Endothelial cell of umbilical vein (primary cell): ENCODE measurements around the gene ABTB2. TPM values are rescaled to one million over a fixed set of nuclear protein-coding genes. Genes with fewer than 3 reads are reported as not detected.

ENCODE experiments used
- BruUV-seq: library from RNA; stranded (reverse); fragments of 400-500 nt; replicated peaks from 2 replicates; lab custom pipeline; 2021; lab: Mats Ljungman, UMichigan
- CTCF ChIA-PET: fragments of 300-600, 350-600 bp; sonication (Branson Sonifier 250); formaldehyde crosslinking; loops from one replicate; lab custom pipeline; 2021; ENCODE audit warnings: antibody characterized with exemption, inconsistent platforms; lab: Charles Lee
- POLR2A ChIA-PET: fragments of 300-600, 350-600 bp; sonication (Branson Sonifier 250); formaldehyde crosslinking; loops from one replicate; lab custom pipeline; 2021; ENCODE audit warnings: antibody characterized with exemption, inconsistent platforms; lab: Charles Lee
- DNase-seq: peaks from one replicate; pipeline ENCODE4 v3.0.0-alpha.2; 2011; ENCODE audit warnings: low read depth, low spot score
- FAIRE-seq: peaks from 2 replicates; lab custom pipeline; 2011; peaks lifted over from hg19 to GRCh38; lab: Jason Lieb, UNC
- H2AFZ ChIP-seq: 2 replicates; pipeline ENCODE4 v1.6.0; 2012; ENCODE audit warnings: low read depth, low read length, control low read depth, inconsistent platforms
- H3K27ac ChIP-seq: 2 replicates; pipeline ENCODE4 v1.5.1; 2011; ENCODE audit warnings: low read depth, mild to moderate bottlenecking, control low read depth, low read length, moderate library complexity; ENCODE audit not compliant: insufficient read depth
- H3K27me3 ChIP-seq, 2 experiments: 2 replicates each; pipeline versions ENCODE4 v1.6.0 to v1.6.1; 2011; ENCODE audit warnings: low read length in 2 of 2, mixed read lengths in 1 of 2; ENCODE audit not compliant: control insufficient read depth in 2 of 2, insufficient read depth in 2 of 2
- H3K36me3 ChIP-seq, 2 experiments: 2 replicates in 1 of 2; 3 replicates in 1 of 2; pipeline ENCODE4 v1.5.1; 2011; ENCODE audit warnings: low read length in 2 of 2, mild to moderate bottlenecking in 1 of 2, moderate library complexity in 1 of 2; ENCODE audit not compliant: control insufficient read depth in 2 of 2, insufficient read depth in 2 of 2; ENCODE audit errors: extremely low read depth in 1 of 2
- H3K4me1 ChIP-seq: 3 replicates; pipeline ENCODE4 v1.5.1; 2011; ENCODE audit warnings: mild to moderate bottlenecking, low read length; ENCODE audit not compliant: control insufficient read depth, insufficient read depth; ENCODE audit errors: extremely low read depth
- H3K4me2 ChIP-seq: 2 replicates; pipeline ENCODE4 v1.6.1; 2011; ENCODE audit warnings: low read length, control low read depth, mixed read lengths; ENCODE audit not compliant: insufficient read depth
- H3K4me3 ChIP-seq, 3 experiments: fragments of 200-600 bp in 1 of 3; sonication (generic), shearing (Covaris generic) in 1 of 3; replicated peaks in 1 of 3; 2 replicates each; pipeline ENCODE4 v1.5.1; 2011 to 2016; ENCODE audit warnings: control low read depth in 3 of 3, low read length in 3 of 3, mild to moderate bottlenecking in 2 of 3, inconsistent platforms in 1 of 3, low read depth in 1 of 3, moderate library complexity in 1 of 3; ENCODE audit not compliant: insufficient read depth in 1 of 3
- H3K79me2 ChIP-seq: 2 replicates; pipeline ENCODE4 v1.6.0; 2012; ENCODE audit warnings: low read length, inconsistent platforms; ENCODE audit not compliant: control insufficient read depth, insufficient read depth
- H3K9ac ChIP-seq: replicated peaks from 2 replicates; pipeline ENCODE3; 2011; ENCODE audit warnings: low read length, control low read depth; ENCODE audit not compliant: insufficient read depth; ENCODE audit errors: extremely low read depth
- H3K9me1 ChIP-seq: replicated peaks from 3 replicates; pipeline ENCODE4 v1.6.0; 2011; ENCODE audit warnings: mild to moderate bottlenecking, low read length; ENCODE audit not compliant: control insufficient read depth, insufficient read depth; ENCODE audit errors: extremely low read depth
- H3K9me3 ChIP-seq: replicated peaks from 2 replicates; pipeline ENCODE4 v1.5.1; 2012; ENCODE audit warnings: low read length, inconsistent platforms; ENCODE audit not compliant: control insufficient read depth, insufficient read depth
- H4K20me1 ChIP-seq: replicated peaks from 2 replicates; pipeline ENCODE3; 2011; ENCODE audit warnings: mild to moderate bottlenecking, low read length; ENCODE audit not compliant: control insufficient read depth, insufficient read depth; ENCODE audit errors: extremely low read depth
- CTCF ChIP-seq, 2 donors: IDR thresholded peaks; 1 replicate in 1 of 2; 2 replicates in 1 of 2; pipeline ENCODE4 v1.5.1; 2011; ENCODE audit warnings: low read length in 2 of 2, mild to moderate bottlenecking in 2 of 2, moderate library complexity in 2 of 2, control low read depth in 1 of 2, inconsistent platforms in 1 of 2, low read depth in 1 of 2; ENCODE audit not compliant: insufficient read depth in 1 of 2; ENCODE audit errors: extremely low read depth in 1 of 2
- EZH2 ChIP-seq: IDR thresholded peaks from 2 replicates; pipeline ENCODE4 v1.6.1; 2012; ENCODE audit warnings: borderline replicate concordance, low read depth, mild to moderate bottlenecking, moderate library complexity, low read length, inconsistent platforms; ENCODE audit not compliant: severe bottlenecking
- FOS ChIP-seq: IDR thresholded peaks from 2 replicates; pipeline ENCODE4 v1.6.1; 2011; ENCODE audit warnings: mild to moderate bottlenecking, low read length, moderate library complexity, borderline replicate concordance; ENCODE audit not compliant: insufficient read depth
- GATA2 ChIP-seq: IDR thresholded peaks from 2 replicates; pipeline ENCODE4 v1.7.0; 2011; ENCODE audit warnings: low read depth, mild to moderate bottlenecking, moderate library complexity, mixed read lengths, low read length; ENCODE audit not compliant: insufficient read length, insufficient read depth
- JUN ChIP-seq: IDR thresholded peaks from 2 replicates; pipeline ENCODE4 v1.6.1; 2011; ENCODE audit warnings: borderline replicate concordance, low read depth; ENCODE audit not compliant: insufficient read length, insufficient read depth
- MAX ChIP-seq: IDR thresholded peaks from 2 replicates; pipeline ENCODE4 v1.6.1; 2011; ENCODE audit not compliant: insufficient read depth, insufficient read length
- MYC ChIP-seq: IDR thresholded peaks from one replicate; pipeline ENCODE4 v1.6.1; 2011; ENCODE audit warnings: mild to moderate bottlenecking, low read depth, low read length
- POLR2A ChIP-seq: IDR thresholded peaks from 2 replicates; pipeline ENCODE4 v1.6.1; 2012; ENCODE audit warnings: low read depth, mild to moderate bottlenecking, control low read depth, low read length
- POLR2AphosphoS5 ChIP-seq: IDR thresholded peaks from 2 replicates; pipeline ENCODE4 v1.6.1; 2012; ENCODE audit warnings: low read depth, mild to moderate bottlenecking, control low read depth, low read length, moderate library complexity; ENCODE audit not compliant: insufficient read depth
- dilution Hi-C: fragments of 300-500 bp; cut with MboI; formaldehyde crosslinking; loops from one replicate; pipeline ENCODE4 v1.15.0; 2019; ENCODE audit warnings: low sequenced_read_pairs; ENCODE audit not compliant: extremely low pct_ligation_motif_present
- intact Hi-C: fragments of 100-400 bp; cut with micrococcal nuclease; formaldehyde crosslinking; loops from one replicate; pipeline ENCODE4 v1.10.0; 2022
- polyA plus RNA-seq, 4 experiments: library from polyadenylated mRNA; depleted of rRNA in 3 of 4; stranded (reverse) in 3 of 4; unstranded in 1 of 4; fragments of >200 nt; gene quantifications; 2 replicates each; pipeline versions ENCODE4 v1.2.1 to v1.2.3, GENCODE V29; 2011 to 2012; ENCODE audit warnings: missing spikeins in 1 of 4
- total RNA-seq: library from RNA; stranded (reverse); gene quantifications from 2 replicates; pipeline ENCODE4 v1.2.3, GENCODE V29; 2021

ABTB2 gene
- total and polyA plus RNA-seq, 2 donors (not counting 3 experiments of a cell fraction or from before 2014, with no cell fraction given), result 0.11 to 0.14 TPM

- H3K4me2 ChIP-seq, result no peak overlapping the region
- H3K9me3 ChIP-seq, result no peaks in the 10 kb centered on the region
- FAIRE-seq (no peak), DNase-seq (no peak)
- H4K20me1 ChIP-seq, result no peaks in the 10 kb centered on the region
- no peak overlapping the region for H3K9ac ChIP-seq
- POLR2A ChIA-PET, result no interaction called here
- H3K4me3 ChIP-seq, result no peak overlapping the region
- TF ChIP-seq FOS, result no peak
- no peak for TF ChIP-seq CTCF (IDR thresholded peaks at IDR 0.05; ENCODE audit: extremely low read depth in 1 of 2, insufficient read depth in 1 of 2, low read depth in 1 of 2, low read length in 2 of 2)
- no peak for TF ChIP-seq EZH2
- no peak for TF ChIP-seq POLR2AphosphoS5
- TF ChIP-seq POLR2A, result no peak
- no peak for TF ChIP-seq MAX
- no peak for TF ChIP-seq GATA2
- TF ChIP-seq JUN, result no peak
- no peak for TF ChIP-seq MYC
- CTCF ChIA-PET, result interaction anchor here (0.9 to 1.5 kb wide), 2 partner anchors 13 to 14 kb away, joined by 3 to 5 read pairs; no protein-coding TSS in a partner anchor
- intact Hi-C loops (no loop called here), dilution Hi-C loops (no loop called here)
- H2AFZ ChIP-seq, result no peak overlapping the region
- H3K79me2 ChIP-seq, result no peaks in the 10 kb centered on the region
- H3K27me3 ChIP-seq, result peaks cover 2 to 11% of the 10 kb centered on the region in 2 experiments
- no peak overlapping the region for H3K27ac ChIP-seq
- no peaks in the 10 kb centered on the region for H3K9me1 ChIP-seq
- H3K4me1 ChIP-seq, result no peaks in the 10 kb centered on the region
- H3K36me3 ChIP-seq, result no peaks in the 10 kb centered on the region
- BruUV-seq, result no TSS peak
Measured at GRCh38 chr11:34327804-34328631, 29.8 kb downstream of the ABTB2 start.
